ENCODE results near the gene VAV2.
"Not testable (repeated sequence)": the region's sequence is repeated elsewhere in the genome, so short reads cannot be mapped to it uniquely, and the experiment has no call there.

Gene VAV2

DNA sequence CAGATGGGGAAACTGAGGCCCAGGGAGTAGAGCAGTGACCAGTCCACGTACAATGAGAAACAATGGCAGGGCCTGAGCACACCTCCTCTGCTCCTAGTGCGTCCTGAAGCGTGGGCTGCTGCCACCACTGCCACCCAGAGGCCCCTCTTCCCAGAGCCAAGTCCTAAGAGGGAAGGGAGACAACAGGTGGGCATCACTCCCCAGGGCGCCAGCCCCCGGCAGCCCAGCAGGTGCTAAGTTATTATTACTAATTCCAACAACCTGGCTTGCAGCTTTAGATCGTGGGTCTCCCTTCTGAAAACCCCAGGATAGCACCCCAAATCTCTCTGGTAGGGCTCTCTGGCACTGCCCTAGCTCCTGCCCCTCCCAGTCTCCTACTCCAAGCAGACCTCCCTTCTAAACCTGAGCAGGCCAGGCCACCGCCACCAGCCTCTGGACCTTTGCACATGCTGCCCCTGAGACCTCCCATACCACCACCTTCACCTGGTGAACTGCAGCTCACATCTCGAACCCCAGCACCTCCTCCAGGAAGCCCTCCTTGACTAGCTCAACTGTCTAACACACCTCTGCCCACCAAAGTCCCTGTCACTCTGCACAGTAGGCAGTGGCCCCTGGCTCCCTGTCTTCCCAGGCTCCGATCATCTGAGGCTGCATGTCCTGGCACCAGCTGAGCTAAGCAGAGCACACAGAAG lies 65.8 kb downstream of the VAV2 start:
- no peak for DNase-seq (ENCODE audit: low read depth)
- TF ChIP-seq, protein P1, sequence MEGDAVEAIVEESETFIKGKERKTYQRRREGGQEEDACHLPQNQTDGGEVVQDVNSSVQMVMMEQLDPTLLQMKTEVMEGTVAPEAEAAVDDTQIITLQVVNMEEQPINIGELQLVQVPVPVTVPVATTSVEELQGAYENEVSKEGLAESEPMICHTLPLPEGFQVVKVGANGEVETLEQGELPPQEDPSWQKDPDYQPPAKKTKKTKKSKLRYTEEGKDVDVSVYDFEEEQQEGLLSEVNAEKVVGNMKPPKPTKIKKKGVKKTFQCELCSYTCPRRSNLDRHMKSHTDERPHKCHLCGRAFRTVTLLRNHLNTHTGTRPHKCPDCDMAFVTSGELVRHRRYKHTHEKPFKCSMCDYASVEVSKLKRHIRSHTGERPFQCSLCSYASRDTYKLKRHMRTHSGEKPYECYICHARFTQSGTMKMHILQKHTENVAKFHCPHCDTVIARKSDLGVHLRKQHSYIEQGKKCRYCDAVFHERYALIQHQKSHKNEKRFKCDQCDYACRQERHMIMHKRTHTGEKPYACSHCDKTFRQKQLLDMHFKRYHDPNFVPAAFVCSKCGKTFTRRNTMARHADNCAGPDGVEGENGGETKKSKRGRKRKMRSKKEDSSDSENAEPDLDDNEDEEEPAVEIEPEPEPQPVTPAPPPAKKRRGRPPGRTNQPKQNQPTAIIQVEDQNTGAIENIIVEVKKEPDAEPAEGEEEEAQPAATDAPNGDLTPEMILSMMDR (IDR thresholded peaks at IDR 0.05; ENCODE audit: insufficient read depth, low read depth, low read length, missing control alignments) = no peak
- H3K4me3 ChIP-seq (ENCODE audit: low read length) = no peak overlapping the region

GRCh38 chr9:133924453-133924852 lies 67.7 kb downstream of the VAV2 start:
- TF ChIP-seq, protein P1 (IDR thresholded peaks at IDR 0.05; ENCODE audit: insufficient read depth, low read depth, low read length, missing control alignments) = no peak
- H3K4me3 ChIP-seq (ENCODE audit: low read length) = no peak overlapping the region
- no peak for DNase-seq (ENCODE audit: low read depth)

DNA sequence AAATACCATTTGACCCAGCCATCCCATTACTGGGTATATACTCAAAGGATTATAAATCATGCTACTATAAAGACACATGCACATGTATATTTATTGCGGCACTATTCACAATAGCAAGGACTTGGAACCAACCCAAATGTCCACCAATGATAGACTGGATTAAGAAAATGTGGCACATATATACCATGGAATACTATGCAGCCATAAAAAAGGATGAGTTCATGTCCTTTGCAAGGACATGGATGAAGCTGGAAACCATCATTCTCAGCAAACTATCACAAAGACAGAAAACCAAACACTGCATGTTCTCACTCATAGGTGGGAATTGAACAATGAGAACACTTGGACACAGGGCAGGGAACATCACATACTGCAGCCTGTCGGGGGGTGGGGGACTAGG lies 68.5 kb downstream of the VAV2 start:
- H3K4me3 ChIP-seq (ENCODE audit: low read length); DNase-seq (ENCODE audit: low read depth): not testable (repeated sequence)

DNA sequence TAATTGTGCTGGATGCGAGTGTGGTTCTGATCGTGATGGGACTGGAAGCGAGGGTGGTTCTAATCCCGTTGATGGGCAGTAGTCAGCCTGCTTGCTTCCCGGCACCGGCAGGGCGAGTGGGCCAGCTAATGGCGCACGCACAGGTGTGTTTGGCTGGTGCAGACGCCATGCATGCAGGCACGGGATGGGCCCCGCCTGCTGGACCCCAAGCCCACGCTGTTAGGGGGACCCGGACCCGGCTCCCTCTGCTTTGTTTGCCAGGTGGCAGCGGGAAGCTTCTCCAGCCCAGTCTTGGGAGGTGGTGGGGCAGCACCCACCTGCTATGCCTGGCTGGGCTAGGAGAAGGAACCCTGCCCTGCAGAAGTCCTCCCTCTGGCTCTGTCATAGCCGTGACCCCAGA lies 70.3 kb downstream of the VAV2 start:
- H3K4me3 ChIP-seq (ENCODE audit: low read length) = no peak overlapping the region
- no peak for DNase-seq (ENCODE audit: low read depth)
- TF ChIP-seq, protein P1 (IDR thresholded peaks at IDR 0.05; ENCODE audit: insufficient read depth, low read depth, low read length, missing control alignments) = no peak

- no peak overlapping the region for H3K4me3 ChIP-seq (ENCODE audit: low read length)
- TF ChIP-seq, protein P1 (IDR thresholded peaks at IDR 0.05; ENCODE audit: insufficient read depth, low read depth, low read length, missing control alignments) = no peak
- DNase-seq (ENCODE audit: low read depth) = no peak
Observed at GRCh38 chr9:133920471-133920870, 71.7 kb downstream of the VAV2 start.

DNA sequence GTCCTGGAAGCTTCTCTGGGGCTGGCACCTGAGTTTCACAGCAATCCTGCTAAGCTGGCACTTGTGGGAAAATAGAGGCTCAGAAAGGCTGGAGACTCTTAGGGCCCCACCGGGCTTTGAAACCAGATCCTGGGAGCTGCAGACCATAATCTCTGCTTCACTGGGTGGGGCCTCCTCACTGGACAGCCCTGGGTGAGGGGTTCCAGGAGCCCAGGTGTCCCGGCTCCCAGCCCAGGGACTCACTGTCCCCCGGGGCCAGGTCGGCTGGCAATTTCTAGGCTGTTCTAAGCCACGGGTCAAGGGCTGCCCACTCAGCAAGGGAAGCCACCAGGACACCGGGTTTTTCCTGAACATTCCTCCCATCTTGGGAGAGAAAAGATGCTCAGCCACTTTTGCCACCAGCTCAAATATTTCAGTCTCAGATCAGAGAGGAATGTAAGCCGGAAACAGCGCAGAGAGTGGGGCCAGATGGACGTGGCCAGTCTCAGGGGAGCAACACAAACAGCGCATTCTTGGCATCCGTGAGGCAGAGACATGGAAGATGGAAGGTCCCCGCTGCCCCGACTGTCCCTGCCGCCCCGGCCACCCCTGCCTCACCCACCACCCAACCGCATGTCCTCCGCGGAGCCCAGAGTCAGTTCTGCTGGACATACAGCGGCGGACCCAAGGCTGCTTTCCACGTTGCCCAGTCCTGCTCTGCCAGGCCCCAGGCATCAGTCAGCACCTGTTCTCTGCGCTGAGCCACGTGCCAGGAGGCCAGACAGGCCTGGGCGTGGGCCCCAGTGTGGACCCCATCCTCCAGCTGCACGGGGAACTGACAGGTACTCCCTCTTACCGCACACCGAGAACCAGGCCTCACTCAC lies 72.6 kb downstream of the VAV2 start:
- TF ChIP-seq, protein P1 (IDR thresholded peaks at IDR 0.05; ENCODE audit: insufficient read depth, low read depth, low read length, missing control alignments) = no peak
- no peak for DNase-seq (ENCODE audit: low read depth)
- no peak overlapping the region for H3K4me3 ChIP-seq (ENCODE audit: low read length)

- DNase-seq (ENCODE audit: low read depth) = no peak
- H3K4me3 ChIP-seq (ENCODE audit: low read length) = no peak overlapping the region
- TF ChIP-seq, protein P1 (IDR thresholded peaks at IDR 0.05; ENCODE audit: insufficient read depth, low read depth, low read length, missing control alignments) = no peak
Observed at GRCh38 chr9:133918111-133918813, 73.9 kb downstream of the VAV2 start.
